Effector memory CD4-positive, alpha-beta T cell (primary cell): ENCODE data around the gene CCDC136.

ENCODE experiments used
- DNase-seq, 3 donors: peaks; one replicate each; pipeline ENCODE4 v3.0.0-alpha.2; 2020
- H3K27ac ChIP-seq: 2 replicates; pipeline ENCODE4 v1.7.0; 2013; ENCODE audit warnings: mild to moderate bottlenecking, low read length, moderate library complexity; ENCODE audit not compliant: insufficient read depth, poor library complexity, severe bottlenecking
- H3K27me3 ChIP-seq: replicated peaks from 2 replicates; pipeline ENCODE4 v1.7.0; 2013; ENCODE audit warnings: mild to moderate bottlenecking, low read length; ENCODE audit not compliant: insufficient read depth, control insufficient read depth, poor library complexity, severe bottlenecking
- H3K36me3 ChIP-seq: 2 replicates; pipeline ENCODE4 v1.7.0; 2013; ENCODE audit warnings: mild to moderate bottlenecking, low read length, moderate library complexity; ENCODE audit not compliant: control insufficient read depth, insufficient read depth
- H3K4me1 ChIP-seq: 2 replicates; pipeline ENCODE4 v1.7.0; 2013; ENCODE audit warnings: low read length, mild to moderate bottlenecking; ENCODE audit not compliant: control insufficient read depth, insufficient read depth, poor library complexity, severe bottlenecking
- H3K4me3 ChIP-seq: 2 replicates; pipeline ENCODE4 v1.7.0; 2013; ENCODE audit warnings: low read length, low read depth, mild to moderate bottlenecking; ENCODE audit not compliant: insufficient read depth, poor library complexity, severe bottlenecking
- H3K9me3 ChIP-seq: 2 replicates; pipeline ENCODE4 v1.7.0; 2013; ENCODE audit warnings: mild to moderate bottlenecking, low read length, moderate library complexity; ENCODE audit not compliant: control insufficient read depth

The CCDC136 gene

GRCh38 chr7:128863433-128863989 is 71.7 kb downstream of the CCDC136 start:
- no peaks in the 10 kb centered on the region for H3K27me3 ChIP-seq
- peaks cover 10% of the 10 kb centered on the region for H3K4me1 ChIP-seq
- H3K9me3 ChIP-seq = no peaks in the 10 kb centered on the region
- H3K36me3 ChIP-seq = peaks cover 10% of the 10 kb centered on the region
- peak overlapping the region; percentile 77 for H3K27ac ChIP-seq
- peak in 2 of 3 donors; percentile 27 to 35 for DNase-seq
- H3K4me3 ChIP-seq = peak overlapping the region; percentile 80

GRCh38 chr7:128865303-128865702 is 73.5 kb downstream of the CCDC136 start:
- peaks cover 15% of the 10 kb centered on the region for H3K4me1 ChIP-seq
- no peak overlapping the region for H3K27ac ChIP-seq
- H3K4me3 ChIP-seq = no peak overlapping the region
- no peaks in the 10 kb centered on the region for H3K27me3 ChIP-seq
- no peak for DNase-seq
- peaks cover 10% of the 10 kb centered on the region for H3K36me3 ChIP-seq
- no peaks in the 10 kb centered on the region for H3K9me3 ChIP-seq

GRCh38 chr7:128865996-128866877 is 74.5 kb downstream of the CCDC136 start:
- Histone ChIP-seq H3K4me1 (peaks cover 15% of the 10 kb centered on the region), H3K9me3 (no peaks in the 10 kb centered on the region), H3K4me3 (no peak overlapping the region), H3K36me3 (peaks cover 10% of the 10 kb centered on the region), H3K27ac (no peak overlapping the region), H3K27me3 (no peaks in the 10 kb centered on the region)
- DNase-seq = no peak

- no peaks in the 10 kb centered on the region for H3K27me3 ChIP-seq
- no peaks in the 10 kb centered on the region for H3K9me3 ChIP-seq
- peaks cover 10% of the 10 kb centered on the region for H3K36me3 ChIP-seq
- H3K4me1 ChIP-seq = peaks cover 15% of the 10 kb centered on the region
- no peak overlapping the region for H3K27ac ChIP-seq
- no peak for DNase-seq
- no peak overlapping the region for H3K4me3 ChIP-seq
Measured at GRCh38 chr7:128867241-128867640, 75.5 kb downstream of the CCDC136 start.

- Histone ChIP-seq H3K9me3 (no peaks in the 10 kb centered on the region), H3K27me3 (no peaks in the 10 kb centered on the region), H3K4me1 (peaks cover 15% of the 10 kb centered on the region), H3K36me3 (peaks cover 10% of the 10 kb centered on the region), H3K4me3 (no peak overlapping the region), H3K27ac (no peak overlapping the region)
- no peak for DNase-seq
Measured at GRCh38 chr7:128867842-128868623, 76.3 kb downstream of the CCDC136 start.

GRCh38 chr7:128868624-128869137 is 76.9 kb downstream of the CCDC136 start:
- no peak for DNase-seq
- no peaks in the 10 kb centered on the region for H3K9me3 ChIP-seq
- no peak overlapping the region for H3K27ac ChIP-seq
- peak overlapping the region; percentile 74 for H3K4me3 ChIP-seq
- no peaks in the 10 kb centered on the region for H3K27me3 ChIP-seq
- H3K36me3 ChIP-seq = peaks cover 10% of the 10 kb centered on the region
- H3K4me1 ChIP-seq = peaks cover 8% of the 10 kb centered on the region

- Histone ChIP-seq H3K27ac (no peak overlapping the region), H3K4me3 (peak overlapping the region; percentile 74), H3K4me1 (peaks cover 5% of the 10 kb centered on the region), H3K36me3 (peaks cover 10% of the 10 kb centered on the region), H3K9me3 (no peaks in the 10 kb centered on the region), H3K27me3 (no peaks in the 10 kb centered on the region)
- peak in 2 of 3 donors; percentile 9 to 25 for DNase-seq
Measured at GRCh38 chr7:128869138-128869943, 77.6 kb downstream of the CCDC136 start.

GRCh38 chr7:128869944-128870285 is 78.1 kb downstream of the CCDC136 start:
- Histone ChIP-seq H3K4me3 (peak overlapping the region; percentile 74), H3K9me3 (no peaks in the 10 kb centered on the region), H3K36me3 (peaks cover 9% of the 10 kb centered on the region), H3K27ac (no peak overlapping the region), H3K27me3 (no peaks in the 10 kb centered on the region), H3K4me1 (peaks cover 5% of the 10 kb centered on the region)
- DNase-seq = no peak

- Histone ChIP-seq H3K4me1 (peaks cover 5% of the 10 kb centered on the region), H3K4me3 (no peak overlapping the region)
- DNase-seq = no peak
Measured at GRCh38 chr7:128871050-128871449, 79.3 kb downstream of the CCDC136 start.

More at GRCh38 chr7:128871050-128871449, 79.3 kb downstream of the CCDC136 start:
- Histone ChIP-seq H3K36me3 (no peaks in the 10 kb centered on the region), H3K27ac (no peak overlapping the region), H3K27me3 (no peaks in the 10 kb centered on the region), H3K9me3 (no peaks in the 10 kb centered on the region)
